Activated gamma-delta T cell treated with anti-CD3 and anti-CD28 coated beads, Interleukin-2, amount 50 U/mL, for 16 hours (primary cell): ENCODE measurements around the gene TBC1D7.
"Not testable (repeated sequence)": the region's sequence is repeated elsewhere in the genome, so short reads cannot be mapped to it uniquely, and the experiment has no call there.

Source experiments
- DNase-seq: peaks from one replicate; pipeline ENCODE4 v3.0.0-alpha.2; 2020; ENCODE audit warnings: low read depth

Gene TBC1D7

GRCh38 chr6:13355999-13356785 lies 27.9 kb upstream of the TBC1D7 start:
- DNase-seq: no peak

GRCh38 chr6:13355043-13355945 lies 27.0 kb upstream of the TBC1D7 start:
- DNase-seq: no peak

- DNase-seq: no peak
Measured at GRCh38 chr6:13354331-13355042, 26.1 kb upstream of the TBC1D7 start.

- no peak for DNase-seq
Measured at GRCh38 chr6:13352165-13352564, 23.8 kb upstream of the TBC1D7 start.

GRCh38 chr6:13351271-13351670 lies 22.9 kb upstream of the TBC1D7 start:
- DNase-seq: no peak

GRCh38 chr6:13349811-13350506 lies 21.6 kb upstream of the TBC1D7 start:
- no peak for DNase-seq

- no peak for DNase-seq
Measured at GRCh38 chr6:13348334-13349113, 20.2 kb upstream of the TBC1D7 start.

GRCh38 chr6:13346245-13346644 lies 17.9 kb upstream of the TBC1D7 start:
- DNase-seq: no peak

GRCh38 chr6:13342414-13343019 lies 14.2 kb upstream of the TBC1D7 start:
- no peak for DNase-seq

- no peak for DNase-seq
Measured at GRCh38 chr6:13339863-13340630, 11.7 kb upstream of the TBC1D7 start.

- DNase-seq: no peak
Measured at GRCh38 chr6:13338038-13338437, 9.7 kb upstream of the TBC1D7 start.

- peak; percentile 52 for DNase-seq
Measured at GRCh38 chr6:13336553-13336952, 8.2 kb upstream of the TBC1D7 start.

- DNase-seq: no peak
Measured at GRCh38 chr6:13334953-13335352, 6.6 kb upstream of the TBC1D7 start.

GRCh38 chr6:13332349-13332706 lies 4.0 kb upstream of the TBC1D7 start:
- DNase-seq: no peak

GRCh38 chr6:13331516-13332348 lies 3.4 kb upstream of the TBC1D7 start:
- no peak for DNase-seq

GRCh38 chr6:13328875-13329183 lies 492 bp upstream of the TBC1D7 start:
- DNase-seq: no peak

GRCh38 chr6:13327691-13328075 lies 654 bp downstream of the TBC1D7 start:
- DNase-seq: no peak

GRCh38 chr6:13326031-13326586 lies 2.2 kb downstream of the TBC1D7 start:
- not testable (repeated sequence) for DNase-seq
